Ecto neural progenitor cell (in vitro differentiated cells): ENCODE data around the gene RILP.
A peak's percentile ranks its signal among the peaks of the same experiment; 100 is the strongest.

Experiments used
- DNase-seq: peaks from one replicate; pipeline ENCODE4 v3.0.0-alpha.2; 2018; ENCODE audit warnings: low spot score

The RILP gene

GRCh38 chr17:1627982-1628855 lies 21.4 kb downstream of the RILP start, which contains the start of gene SLC43A2:
TSS of gene SLC43A2 (minus strand) at chr17:1628834. CDS start at chr17:1627874, 960 bp downstream.
- peak; percentile 98 for DNase-seq

- DNase-seq: no peak
Observed at GRCh38 chr17:1627182-1627981, 22.3 kb downstream of the RILP start.

DNA sequence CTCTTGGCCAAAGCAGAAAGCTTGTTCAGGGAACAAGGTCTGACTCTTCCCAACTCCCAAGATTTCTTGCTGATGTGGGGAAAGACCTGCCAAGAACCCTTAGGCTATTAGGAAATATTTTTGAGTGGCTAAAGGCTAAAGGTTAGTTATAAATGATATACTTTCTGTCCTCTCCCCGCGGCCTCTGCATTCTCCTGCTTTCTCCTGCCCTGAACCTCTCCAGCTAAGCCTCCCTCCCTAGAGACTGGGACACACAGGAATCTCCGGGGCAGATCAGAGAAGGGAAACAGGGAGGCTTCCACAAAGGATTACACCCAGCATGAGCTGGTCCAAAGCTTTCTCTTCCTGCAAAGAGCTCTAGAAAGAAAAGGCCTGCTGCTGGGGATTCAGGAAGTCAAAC lies 23.3 kb downstream of the RILP start:
- peak; percentile 69 for DNase-seq

GRCh38 chr17:1625581-1625980 lies 24.1 kb downstream of the RILP start:
- DNase-seq: no peak

GRCh38 chr17:1625053-1625452 lies 24.6 kb downstream of the RILP start:
- DNase-seq: no peak

GRCh38 chr17:1624650-1625049 lies 25.0 kb downstream of the RILP start:
- no peak for DNase-seq

DNA sequence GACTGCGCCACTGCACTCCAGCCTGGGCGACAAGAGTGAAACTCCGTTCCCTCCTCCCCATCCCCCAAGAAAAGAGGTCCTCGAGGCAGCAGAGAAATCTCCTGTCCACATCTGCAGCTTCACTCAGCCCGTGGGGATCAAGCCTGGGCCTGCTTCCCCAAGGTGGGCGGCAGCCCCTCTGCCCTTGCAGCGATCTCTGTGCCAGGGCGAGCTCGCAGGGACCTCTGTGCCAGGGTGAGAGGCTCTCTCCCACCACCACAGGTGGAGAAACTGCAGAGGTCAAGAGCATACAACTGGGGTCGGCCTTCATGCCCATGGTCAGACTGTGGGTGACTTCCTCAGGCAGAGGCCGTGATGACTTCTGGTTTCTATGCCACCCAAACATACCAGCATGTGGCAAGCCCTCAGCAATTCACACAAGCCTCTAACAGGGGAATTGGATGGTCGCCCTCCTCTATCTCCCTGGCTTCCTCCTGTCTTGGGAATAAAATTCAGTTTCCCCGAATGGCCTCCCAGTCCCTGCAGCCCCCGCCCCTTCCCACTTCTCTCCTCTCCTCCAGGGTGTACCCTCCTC lies 26.5 kb downstream of the RILP start:
- no peak for DNase-seq

DNA sequence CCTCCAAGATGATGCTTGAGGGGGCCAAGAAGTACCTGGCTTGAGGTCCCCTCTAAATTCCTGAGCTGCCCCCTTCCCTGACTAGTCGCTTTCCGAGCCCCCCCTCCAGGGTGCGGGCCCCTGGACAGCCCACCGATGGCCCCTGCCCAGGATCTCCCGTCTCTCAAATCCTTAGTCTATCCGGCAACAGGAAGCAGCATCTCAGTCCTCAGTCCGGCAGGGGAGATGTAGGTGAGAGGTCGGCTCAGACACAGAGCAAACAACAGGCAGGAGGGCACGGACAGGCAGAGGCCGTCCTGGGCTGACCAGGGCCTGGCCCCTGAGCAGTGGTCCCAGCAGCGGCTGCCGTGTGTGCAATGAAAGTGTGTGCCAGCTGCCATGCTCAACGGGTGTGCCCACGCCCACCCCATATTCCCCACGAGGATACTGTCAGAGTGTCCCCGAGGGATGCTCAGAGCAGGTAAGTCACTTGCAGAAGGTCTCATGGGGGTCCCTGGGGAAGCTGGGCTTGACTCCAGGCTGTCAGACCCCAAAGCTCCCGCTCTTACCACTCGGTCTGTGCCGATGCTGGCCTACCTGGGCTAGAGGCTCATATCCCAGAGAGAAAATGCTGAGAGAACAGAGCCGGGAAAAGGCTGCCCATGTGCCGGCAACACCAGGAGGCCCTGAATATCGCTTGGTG lies 28.3 kb downstream of the RILP start:
- DNase-seq: no peak

GRCh38 chr17:1620486-1620885 lies 29.2 kb downstream of the RILP start:
- no peak for DNase-seq

DNA sequence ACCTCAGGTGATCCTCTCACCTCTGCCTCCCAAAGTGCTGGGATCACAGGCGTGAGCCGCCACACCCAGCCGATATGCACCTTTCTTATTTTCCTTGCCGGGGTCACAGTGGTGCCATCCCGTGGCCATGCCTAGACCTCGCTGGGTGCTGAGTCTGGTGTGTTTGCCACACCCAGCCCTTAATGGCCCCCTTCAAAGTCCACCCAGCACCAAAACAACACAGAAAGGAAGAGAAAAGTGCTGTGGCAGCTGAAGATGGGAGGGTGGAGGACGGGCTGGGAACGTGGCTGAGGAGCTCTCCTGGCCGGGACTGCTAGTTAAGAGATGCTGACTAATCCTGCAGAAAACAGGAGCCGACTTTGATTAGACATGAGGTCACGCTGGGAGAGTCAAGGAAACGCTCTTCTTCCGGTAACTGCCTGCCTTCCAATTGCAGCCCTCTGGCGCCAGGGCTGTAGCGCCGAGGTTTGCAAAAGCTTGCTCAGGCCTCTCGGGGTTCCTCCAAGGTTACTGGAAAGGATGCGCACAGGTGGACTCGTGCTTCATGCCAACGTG lies 32.0 kb downstream of the RILP start:
- no peak for DNase-seq

DNA sequence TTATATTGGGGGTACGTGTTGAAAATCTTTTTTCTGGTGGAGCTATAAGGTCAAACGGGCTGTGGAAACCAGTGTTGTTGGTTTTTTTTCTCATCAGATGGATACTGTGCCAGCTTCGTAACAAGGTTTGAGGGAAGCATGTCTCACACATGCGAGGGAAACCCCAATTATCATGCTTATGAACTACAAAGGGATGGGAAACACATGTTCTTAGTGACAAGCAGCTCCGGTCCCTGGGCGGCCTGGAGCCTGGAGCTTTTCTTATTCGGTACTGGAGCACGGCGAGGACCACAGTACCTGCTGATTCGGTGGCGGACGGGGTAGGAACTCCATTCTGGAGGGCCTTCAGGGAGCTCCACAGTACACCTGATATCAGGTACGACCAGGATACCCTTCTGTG lies 33.6 kb downstream of the RILP start:
- DNase-seq: no peak

GRCh38 chr17:1612400-1612799 lies 37.3 kb downstream of the RILP start:
- no peak for DNase-seq

DNA sequence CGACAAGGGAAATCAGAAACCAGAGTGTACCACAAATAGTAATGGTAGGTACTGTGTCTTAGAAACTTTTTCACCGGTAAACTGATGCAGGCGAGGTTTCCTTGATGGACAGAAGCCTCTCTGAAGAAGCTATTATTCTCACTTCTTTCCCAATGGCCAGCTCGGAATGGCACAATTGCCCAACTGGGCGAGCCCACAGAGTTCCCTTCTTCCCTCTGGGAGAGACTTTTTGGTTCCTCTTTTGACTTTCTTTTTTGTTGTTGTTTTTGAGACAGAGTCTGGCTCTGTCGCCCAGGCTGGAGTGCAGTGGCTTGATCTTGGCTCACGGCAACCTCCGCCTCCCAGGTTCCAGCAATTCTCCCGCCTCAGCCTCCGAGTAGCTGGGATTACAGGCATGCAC lies 38.0 kb downstream of the RILP start:
- DNase-seq: no peak

DNA sequence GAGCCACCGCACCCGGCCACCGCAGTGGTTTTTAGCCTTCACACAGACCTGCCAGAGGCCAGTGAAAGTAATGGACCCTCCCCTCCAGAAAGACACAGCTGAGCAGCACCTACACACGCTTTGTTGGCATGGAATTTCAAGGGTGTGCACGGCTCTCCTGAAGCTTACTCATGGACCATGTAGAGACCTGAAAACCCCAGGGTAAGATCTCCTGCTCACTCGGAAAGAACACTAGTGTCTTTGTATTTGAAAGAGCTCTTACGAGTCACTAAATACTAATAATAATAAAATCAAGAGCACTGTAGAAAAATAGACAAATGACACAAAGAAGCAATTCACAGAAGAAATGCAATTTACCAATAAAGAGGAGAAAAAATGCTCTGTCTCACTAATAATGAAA lies 41.0 kb downstream of the RILP start:
- DNase-seq: no peak

DNA sequence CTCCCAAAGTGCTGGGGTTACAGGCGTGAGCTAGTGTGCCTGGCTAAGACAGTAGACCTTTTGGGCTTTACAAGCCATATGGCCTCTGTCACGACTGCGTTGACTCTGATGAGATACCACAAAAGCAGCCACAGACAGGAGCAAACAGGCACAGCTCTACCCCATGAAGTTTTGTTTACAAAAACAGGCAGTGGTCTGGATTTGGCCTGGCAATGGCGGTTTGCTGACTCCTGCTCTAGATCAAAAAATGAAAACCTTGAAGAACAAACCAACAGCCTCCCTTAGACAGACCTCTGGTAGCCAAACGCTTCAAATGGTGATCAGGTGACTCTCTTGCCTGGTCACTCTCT lies 41.7 kb downstream of the RILP start:
- no peak for DNase-seq

GRCh38 chr17:1606352-1606985 lies 43.2 kb downstream of the RILP start:
- DNase-seq: no peak

DNA sequence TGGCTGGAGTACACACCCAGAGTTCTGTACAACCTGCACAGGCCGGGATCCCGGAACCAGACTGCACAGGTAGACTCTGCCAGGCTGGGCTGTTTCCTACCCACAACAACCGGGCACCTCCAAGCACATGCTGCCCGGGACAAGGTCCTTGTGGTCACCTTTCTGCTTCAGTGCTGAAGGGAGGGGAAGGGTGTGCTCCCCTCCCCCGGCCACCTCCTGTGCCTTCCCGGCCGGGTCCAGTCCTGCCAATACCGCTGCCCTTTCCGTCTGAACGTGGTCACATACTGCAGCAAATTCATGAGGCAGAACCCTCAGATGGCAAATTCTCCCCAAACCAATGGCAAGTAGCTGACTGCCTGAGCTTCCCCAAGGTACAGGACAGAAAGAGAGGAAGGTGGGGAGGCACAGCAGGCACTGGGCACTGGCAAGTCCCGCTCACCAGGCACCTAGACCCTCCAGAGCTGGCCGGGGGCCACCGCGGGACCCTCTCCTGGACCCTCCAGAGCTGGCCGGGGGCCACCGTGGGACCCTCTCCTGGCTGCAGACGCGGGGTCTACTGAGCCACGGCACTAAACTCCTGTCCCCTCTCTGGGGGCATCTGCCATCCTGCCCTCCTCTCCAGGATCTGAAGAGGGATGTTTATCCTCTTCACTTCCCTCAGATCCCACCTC lies 43.9 kb downstream of the RILP start:
- no peak for DNase-seq

GRCh38 chr17:1604831-1605528 lies 44.7 kb downstream of the RILP start:
- no peak for DNase-seq

- DNase-seq: no peak
Observed at GRCh38 chr17:1601571-1601970, 48.1 kb downstream of the RILP start.

DNA sequence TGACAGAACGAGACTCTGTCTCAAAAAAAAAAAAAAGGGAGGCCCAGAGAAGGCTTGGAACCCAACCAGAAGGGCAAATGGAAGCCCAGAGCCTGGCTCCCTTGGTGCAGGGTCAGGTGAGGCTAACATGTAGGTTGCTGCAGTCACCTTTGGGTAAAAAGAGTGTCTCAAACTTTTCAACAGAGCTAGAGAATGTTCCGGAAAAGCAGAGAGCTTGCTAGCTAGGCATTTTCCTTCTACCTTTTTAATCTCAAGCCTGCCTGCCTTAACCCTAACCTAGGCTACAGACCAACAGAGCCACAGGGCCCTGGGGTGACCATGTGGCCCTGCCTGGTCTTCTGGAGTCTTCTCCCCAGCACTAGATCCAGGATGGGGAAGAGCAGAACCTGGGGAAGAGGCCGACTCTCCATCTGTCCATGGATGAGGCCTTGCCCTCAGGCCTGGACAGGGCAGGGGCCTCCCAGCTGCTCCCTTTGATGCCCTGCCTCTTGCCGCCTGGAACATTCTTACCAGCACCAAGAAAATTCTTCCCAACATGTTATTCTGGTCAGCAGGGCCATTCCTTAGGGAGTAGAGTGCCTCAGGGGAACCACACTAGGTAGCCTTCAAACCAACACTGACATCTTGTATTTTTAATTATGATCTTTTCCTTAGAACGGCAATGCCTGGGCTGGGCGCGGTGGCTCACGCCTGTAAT lies 51.1 kb downstream of the RILP start:
- DNase-seq: no peak
